ENCODE results near the gene TH. TPM values are rescaled to one million over a fixed set of nuclear protein-coding genes. Genes with fewer than 3 reads are reported as not detected.
A peak's percentile ranks its signal among the peaks of the same experiment; 100 is the strongest.

Gene TH
- total and polyA plus RNA-seq, 7 donors: 0.17 TPM; not detected in 6

DNA sequence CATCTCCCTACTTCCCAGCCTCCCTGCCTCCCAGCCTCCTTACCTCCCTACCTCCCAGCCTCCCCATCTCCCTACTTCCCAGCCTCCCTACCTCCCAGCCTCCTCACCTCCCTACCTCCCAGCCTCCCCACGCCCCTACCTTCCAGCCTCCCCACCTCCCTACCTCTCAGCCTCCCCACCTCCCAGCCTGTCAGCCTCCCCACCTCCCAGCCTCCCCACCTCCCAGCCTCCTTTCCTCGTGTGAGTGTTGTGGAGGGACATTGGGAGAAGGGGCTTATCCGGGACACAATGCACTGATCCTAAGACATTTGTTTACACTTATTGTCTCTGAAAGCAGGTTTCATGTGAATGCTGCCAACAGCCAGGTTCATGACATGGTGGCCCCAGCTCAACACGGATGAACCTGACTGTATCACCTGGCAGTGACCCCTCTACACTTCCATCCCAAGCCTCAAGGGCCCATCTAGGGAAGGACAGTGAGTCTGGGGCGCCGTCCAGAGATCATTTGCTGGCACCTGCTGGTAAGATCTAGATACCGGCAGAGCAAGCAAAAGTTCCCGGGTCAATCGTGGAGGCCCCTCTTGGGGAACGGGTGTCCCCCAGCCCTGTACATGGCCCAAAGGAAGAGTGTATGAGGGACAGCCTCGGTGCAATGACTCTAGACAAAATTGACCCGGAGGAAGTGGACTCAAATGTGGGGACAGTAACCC, 34.5 kb upstream of the TH start:
- peaks cover 0 to 6% (median 4%) of the 10 kb centered on the region in 3 donors for H3K27me3 ChIP-seq
- H3K9me3 ChIP-seq: no peaks in the 10 kb centered on the region
- H3K4me3 ChIP-seq: no peak overlapping the region
- no peak overlapping the region for H3K27ac ChIP-seq
- H3K36me3 ChIP-seq: no peaks in the 10 kb centered on the region
- DNase-seq: peak; percentile 45
- intact Hi-C loops (cut with DNase I): no loop called here
- 37 to 70% methylated on average over 12 of the region's 12 CpGs for WGBS, 2 donors
- H3K4me1 ChIP-seq: no peaks in the 10 kb centered on the region
- TF ChIP-seq POLR2AphosphoS5 (IDR thresholded peaks at IDR 0.05) (no peak), EP300 (IDR thresholded peaks at IDR 0.05) (no peak), POLR2A (IDR thresholded peaks at IDR 0.05) (no peak)
- TF ChIP-seq, protein P1, sequence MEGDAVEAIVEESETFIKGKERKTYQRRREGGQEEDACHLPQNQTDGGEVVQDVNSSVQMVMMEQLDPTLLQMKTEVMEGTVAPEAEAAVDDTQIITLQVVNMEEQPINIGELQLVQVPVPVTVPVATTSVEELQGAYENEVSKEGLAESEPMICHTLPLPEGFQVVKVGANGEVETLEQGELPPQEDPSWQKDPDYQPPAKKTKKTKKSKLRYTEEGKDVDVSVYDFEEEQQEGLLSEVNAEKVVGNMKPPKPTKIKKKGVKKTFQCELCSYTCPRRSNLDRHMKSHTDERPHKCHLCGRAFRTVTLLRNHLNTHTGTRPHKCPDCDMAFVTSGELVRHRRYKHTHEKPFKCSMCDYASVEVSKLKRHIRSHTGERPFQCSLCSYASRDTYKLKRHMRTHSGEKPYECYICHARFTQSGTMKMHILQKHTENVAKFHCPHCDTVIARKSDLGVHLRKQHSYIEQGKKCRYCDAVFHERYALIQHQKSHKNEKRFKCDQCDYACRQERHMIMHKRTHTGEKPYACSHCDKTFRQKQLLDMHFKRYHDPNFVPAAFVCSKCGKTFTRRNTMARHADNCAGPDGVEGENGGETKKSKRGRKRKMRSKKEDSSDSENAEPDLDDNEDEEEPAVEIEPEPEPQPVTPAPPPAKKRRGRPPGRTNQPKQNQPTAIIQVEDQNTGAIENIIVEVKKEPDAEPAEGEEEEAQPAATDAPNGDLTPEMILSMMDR (IDR thresholded peaks at IDR 0.05): no peak

- Histone ChIP-seq H3K36me3 (no peaks in the 10 kb centered on the region), H3K4me1 (no peaks in the 10 kb centered on the region), H3K4me3 (no peak overlapping the region), H3K9me3 (no peaks in the 10 kb centered on the region), H3K27me3 (peaks cover 0 to 6% (median 4%) of the 10 kb centered on the region in 3 donors), H3K27ac (no peak overlapping the region)
- intact Hi-C loops (cut with DNase I): no loop called here
- peak; percentile 32 for DNase-seq
- WGBS, 2 donors: 9 to 64% methylated on average over 1 of the region's 1 CpG
- TF ChIP-seq, protein P1 (IDR thresholded peaks at IDR 0.05): no peak
- TF ChIP-seq POLR2AphosphoS5 (IDR thresholded peaks at IDR 0.05) (no peak), POLR2A (IDR thresholded peaks at IDR 0.05) (no peak), EP300 (IDR thresholded peaks at IDR 0.05) (no peak)
These were observed 33.7 kb upstream of the TH start for GRCh38 chr11:2205214-2205720.

DNA sequence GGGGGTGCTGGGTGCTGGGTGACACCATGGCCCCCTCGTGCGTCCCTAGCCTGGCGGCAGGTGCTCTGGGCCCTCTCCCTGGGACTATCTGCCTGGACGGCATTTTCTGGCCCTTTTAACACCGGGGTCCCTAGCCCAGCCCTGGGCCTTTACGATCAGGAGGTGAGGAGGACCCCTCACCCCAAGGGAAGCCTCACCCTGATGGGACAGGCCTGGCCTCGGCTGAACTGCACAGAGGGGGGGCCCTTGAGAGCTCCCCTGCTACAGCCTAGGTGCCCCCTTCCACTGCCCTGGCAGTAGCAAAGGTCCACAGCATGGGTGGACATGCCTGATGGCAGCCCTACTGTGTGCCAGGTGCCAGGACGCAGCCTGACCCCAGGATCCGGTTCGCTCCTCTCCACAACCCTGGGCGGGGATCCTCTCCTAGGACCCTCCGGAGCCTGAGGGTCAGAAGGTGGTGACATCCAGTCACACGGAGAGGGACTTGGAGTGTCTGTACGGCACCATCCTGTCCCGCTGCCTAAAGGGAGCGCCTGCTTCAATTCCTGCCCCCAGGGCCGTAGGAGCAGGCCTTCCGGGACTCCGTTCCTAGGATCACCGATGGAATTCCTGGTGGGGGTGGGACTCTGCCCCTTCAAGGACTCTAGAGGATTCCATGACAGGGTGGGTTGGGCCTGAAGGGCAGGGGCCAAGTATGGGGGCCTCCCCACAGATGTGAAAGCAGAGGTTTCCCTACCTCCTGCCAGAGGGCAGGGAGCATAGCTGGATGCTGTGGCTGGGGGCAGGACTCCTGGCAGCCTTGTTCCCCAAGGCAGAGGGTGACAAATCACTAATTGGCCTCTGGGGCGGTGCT, 33.0 kb upstream of the TH start:
- Histone ChIP-seq H3K4me3 (no peak overlapping the region), H3K27ac (no peak overlapping the region), H3K9me3 (no peaks in the 10 kb centered on the region), H3K27me3 (peaks cover 0 to 4% (median 3%) of the 10 kb centered on the region in 3 donors), H3K4me1 (no peaks in the 10 kb centered on the region), H3K36me3 (no peaks in the 10 kb centered on the region)
- peak; percentile 32 for DNase-seq
- intact Hi-C loops (cut with DNase I): no loop called here
- TF ChIP-seq POLR2A (IDR thresholded peaks at IDR 0.05): no peak
- TF ChIP-seq, protein P1 (IDR thresholded peaks at IDR 0.05): no peak
- no peak for TF ChIP-seq POLR2AphosphoS5 (IDR thresholded peaks at IDR 0.05)
- no peak for TF ChIP-seq EP300 (IDR thresholded peaks at IDR 0.05)
- WGBS, 2 donors: 29 to 66% methylated on average over 21 of the region's 21 CpGs

GRCh38 chr11:2203440-2204259, 32.0 kb upstream of the TH start:
- WGBS, 2 donors: 19 to 67% methylated on average over 23 of the region's 23 CpGs
- TF ChIP-seq EP300 (IDR thresholded peaks at IDR 0.05) (no peak), POLR2A (IDR thresholded peaks at IDR 0.05) (no peak), POLR2AphosphoS5 (IDR thresholded peaks at IDR 0.05) (no peak)
- TF ChIP-seq, protein P1 (IDR thresholded peaks at IDR 0.05): no peak
- intact Hi-C loops (cut with DNase I): no loop called here
- H3K4me3 ChIP-seq: no peak overlapping the region
- no peaks in the 10 kb centered on the region for H3K9me3 ChIP-seq
- no peaks in the 10 kb centered on the region for H3K27me3 ChIP-seq
- H3K4me1 ChIP-seq: no peaks in the 10 kb centered on the region
- DNase-seq: peak; percentile 50
- H3K27ac ChIP-seq: no peak overlapping the region
- H3K36me3 ChIP-seq: no peaks in the 10 kb centered on the region
